ENCODE data around the gene UBAP1.

GRCh38 chr9:34271265-34272006, 92.6 kb downstream of the UBAP1 start:
- TF ChIP-seq CTCF (conservative IDR thresholded peaks at IDR 0.05; ENCODE audit: low read depth, low read length) (no peak), MXI1 (IDR thresholded peaks at IDR 0.05; ENCODE audit: borderline replicate concordance, low read depth, low read length) (no peak), USF2 (IDR thresholded peaks at IDR 0.05; ENCODE audit: low read depth, low read length) (no peak), POLR2A (IDR thresholded peaks at IDR 0.05; ENCODE audit: low read depth, low read length) (no peak), MAFK (IDR thresholded peaks at IDR 0.05; ENCODE audit: low read depth, low read length) (no peak)

Data from IMR-90 (cell line).